SK-N-SH treated with all-trans-retinoic acid at 6 μM for 48 hours (cell line): ENCODE data around the gene RAB11FIP4.

ENCODE experiments used
- PATZ1 ChIP-seq: fragments of 250-450 bp; sonication (Bioruptor Pico); IDR thresholded peaks from 2 replicates; pipeline ENCODE4 v1.8.0; 2020; ENCODE audit warnings: mild to moderate bottlenecking, moderate library complexity, borderline replicate concordance
- ZNF565 ChIP-seq: fragments of 450-650 bp; formaldehyde crosslinking; conservative IDR thresholded peaks from 2 replicates; pipeline ENCODE4 v1.5.0; 2020; ENCODE audit warnings: low read depth, mild to moderate bottlenecking, moderate library complexity

GRCh38 chr17:31369266-31369665 lies 22.2 kb upstream of the RAB11FIP4 start:
- TF ChIP-seq PATZ1 (CRISPR knock-in tag) (no peak), ZNF565 (CRISPR knock-in tag) (no peak)
